Ovary (tissue), 3 donors: Measurements from ENCODE around the gene PARP2.

Experiments
- CTCF ChIP-seq, 3 donors: fragments of 450-650 bp in 2 of 3; fragments of 200-600 bp in 1 of 3; IDR thresholded peaks; one replicate each; pipeline versions ENCODE4 v1.5.1 to v1.8.0; 2016 to 2022; ENCODE audit warnings: antibody characterized with exemption in 3 of 3, mild to moderate bottlenecking in 1 of 3
- EP300 ChIP-seq: sonication (generic); formaldehyde crosslinking; IDR thresholded peaks from one replicate; pipeline ENCODE4 v1.6.1; 2017; ENCODE audit warnings: antibody characterized with exemption
- POLR2A ChIP-seq: fragments of 450-650 bp; IDR thresholded peaks from one replicate; pipeline ENCODE4 v1.6.1; 2017; ENCODE audit warnings: antibody characterized with exemption, mild to moderate bottlenecking, moderate library complexity
- donor health status: DM: no; HTN: no; CAD: no.

GRCh38 chr14:20387576-20387975 is 44.1 kb downstream of the PARP2 start:
- no peak for TF ChIP-seq CTCF (IDR thresholded peaks at IDR 0.05)
- TF ChIP-seq POLR2A, result no peak
- no peak for TF ChIP-seq EP300
